PC-3 (cell line): Measurements from ENCODE around the gene RRH. TPM values are rescaled to one million over a fixed set of nuclear protein-coding genes. Genes with fewer than 3 reads are reported as not detected.

Experiments
- ATAC-seq: fragments of 200-7000 bp; cut with Tn5 transposase; 2 replicates; pipeline ENCODE4 v1.9.1; 2020; ENCODE audit warnings: mild to moderate bottlenecking, moderate library complexity
- BruUV-seq: library from RNA; stranded (reverse); fragments of 400-500 nt; replicated peaks from 2 replicates; lab custom pipeline; 2021; lab: Mats Ljungman, UMichigan
- CTCF ChIA-PET: fragments of 300-600 bp; sonication (Branson Sonifier 250); formaldehyde crosslinking; loops from one replicate; lab custom pipeline; 2022; ENCODE audit warnings: antibody characterized with exemption; lab: Charles Lee
- POLR2A ChIA-PET: fragments of 300-600 bp; sonication (Branson Sonifier 250); formaldehyde crosslinking; loops from one replicate; lab custom pipeline; 2022; ENCODE audit warnings: antibody characterized with exemption; ENCODE audit not compliant: unreplicated experiment; lab: Charles Lee
- DNase-seq: peaks from one replicate; pipeline ENCODE4 v3.0.0-alpha.2; 2015
- H2AFZ ChIP-seq: fragments of 300-600 bp; sonication (generic); 2 replicates; pipeline ENCODE4 v1.6.0; 2016; ENCODE audit warnings: antibody characterized with exemption, low read length
- H3F3A ChIP-seq: fragments of 300-600 bp; sonication (generic); one replicate; pipeline ENCODE4 v1.6.0; 2017; ENCODE audit warnings: antibody characterized with exemption, low read length, control low read depth, mild to moderate bottlenecking; ENCODE audit not compliant: unreplicated experiment
- H3K27ac ChIP-seq: fragments of 300-600 bp; sonication (generic); 2 replicates; pipeline ENCODE4 v1.5.1; 2016; ENCODE audit warnings: mild to moderate bottlenecking, low read length
- H3K27me3 ChIP-seq: fragments of 300-600 bp; sonication (generic); 2 replicates; pipeline ENCODE4 v1.6.1; 2016; ENCODE audit warnings: low read length, mixed read lengths
- H3K36me3 ChIP-seq: fragments of 300-600 bp; sonication (generic); 2 replicates; pipeline ENCODE4 v1.6.1; 2016; ENCODE audit warnings: low read depth, mixed run types, low read length, mixed read lengths
- H3K4me1 ChIP-seq: fragments of 300-600 bp; sonication (generic); 2 replicates; pipeline ENCODE4 v1.5.1; 2016; ENCODE audit warnings: low read length; ENCODE audit not compliant: insufficient read depth
- H3K4me2 ChIP-seq: fragments of 300-600 bp; sonication (generic); 2 replicates; pipeline ENCODE4 v1.6.0; 2016; ENCODE audit warnings: low read length
- H3K4me3 ChIP-seq: fragments of 300-600 bp; sonication (generic); 2 replicates; pipeline ENCODE4 v1.5.1; 2016; ENCODE audit warnings: mild to moderate bottlenecking, low read length, mixed read lengths
- H3K79me2 ChIP-seq: fragments of 300-600 bp; sonication (generic); 2 replicates; pipeline ENCODE4 v1.6.1; 2017; ENCODE audit warnings: low read length, mixed read lengths
- H3K9ac ChIP-seq: fragments of 300-600 bp; sonication (generic); 2 replicates; pipeline ENCODE4 v1.6.0; 2016; ENCODE audit warnings: mild to moderate bottlenecking, low read length
- H3K9me2 ChIP-seq: fragments of 300-600 bp; sonication (generic); replicated peaks from 2 replicates; pipeline ENCODE4 v1.6.1; 2016; ENCODE audit warnings: mixed run types, low read length, mixed read lengths
- H3K9me3 ChIP-seq: fragments of 300-600 bp; sonication (generic); 2 replicates; pipeline ENCODE4 v1.6.1; 2016; ENCODE audit warnings: low read length, mixed read lengths
- H4K20me1 ChIP-seq: fragments of 300-600 bp; sonication (generic); 2 replicates; pipeline ENCODE4 v1.6.1; 2016; ENCODE audit warnings: low read length, mixed read lengths
- EZH2 ChIP-seq: fragments of 300-600 bp; sonication (generic); IDR thresholded peaks from one replicate; pipeline ENCODE4 v1.6.1; 2017; ENCODE audit warnings: antibody characterized with exemption, mild to moderate bottlenecking, low read length; ENCODE audit not compliant: unreplicated experiment
- EZH2phosphoT487 ChIP-seq: fragments of 300-600 bp; sonication (generic); IDR thresholded peaks from 2 replicates; pipeline ENCODE4 v1.6.1; 2018; ENCODE audit warnings: mild to moderate bottlenecking, antibody characterized with exemption, low read length, borderline replicate concordance
- intact Hi-C: fragments of 100-400 bp; cut with micrococcal nuclease; formaldehyde crosslinking; loops from 2 replicates; pipeline ENCODE4 v1.9.0; 2023
- total RNA-seq: library from RNA; depleted of rRNA; stranded (reverse); fragments of >200 nt; gene quantifications from 2 replicates; pipeline ENCODE4 v1.2.3, GENCODE V29; 2014
- TF ChIP-seq, protein P1 (sequence below): fragments of 300-600 bp; sonication (generic); conservative IDR thresholded peaks from 2 replicates; pipeline ENCODE4 v1.5.1; 2017; ENCODE audit warnings: antibody characterized with exemption, low read depth, mild to moderate bottlenecking, low read length

Gene RRH
- total RNA-seq, 1 experiment from 2014 or later = 0.18 TPM

DNA sequence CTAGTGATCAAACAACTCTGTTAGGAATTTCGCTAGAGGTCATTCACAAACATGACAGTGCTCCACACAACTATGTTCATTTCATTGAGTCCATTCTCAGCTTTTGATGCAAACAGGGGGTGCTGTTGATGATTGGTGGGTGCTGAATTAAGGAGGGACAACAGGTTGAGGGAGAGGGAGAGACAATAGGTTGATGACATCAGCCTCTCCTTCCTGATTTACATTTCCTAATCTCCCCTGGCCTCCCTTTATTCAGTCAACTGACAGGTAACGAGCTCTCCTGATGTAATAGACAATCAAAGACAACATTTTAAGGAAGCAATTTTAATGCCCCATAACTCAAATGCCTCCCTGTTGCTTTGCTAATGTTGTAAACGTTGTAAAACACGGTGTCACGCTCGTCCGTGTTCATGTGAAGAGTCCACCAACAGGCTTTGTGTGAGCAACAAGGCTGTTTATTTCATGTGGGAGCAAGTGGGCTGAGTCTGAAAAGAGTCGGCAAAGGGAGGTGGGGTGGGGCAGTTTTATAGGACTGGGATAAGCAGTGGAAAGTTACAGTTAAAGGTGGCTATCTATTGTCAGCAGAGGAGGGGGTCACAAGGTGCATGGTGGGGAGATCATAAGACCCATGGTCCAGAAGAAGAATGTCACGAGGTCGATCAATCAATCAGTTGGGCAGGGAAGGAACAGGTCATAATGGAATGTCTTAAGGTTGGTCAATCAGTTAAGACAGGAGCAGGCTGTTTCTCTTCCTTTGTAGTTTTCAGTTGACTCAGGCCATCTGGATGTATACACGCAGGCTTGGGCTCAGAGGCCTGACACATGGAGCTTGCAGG lies 17.0 kb upstream of the RRH start:
- no peaks in the 10 kb centered on the region for H3K9me3 ChIP-seq
- H3K9ac ChIP-seq = no peak overlapping the region
- H2AFZ ChIP-seq = no peak overlapping the region
- intact Hi-C loops = no loop called here
- no peaks in the 10 kb centered on the region for H3K36me3 ChIP-seq
- no peaks in the 10 kb centered on the region for H4K20me1 ChIP-seq
- DNase-seq = no peak
- no peaks in the 10 kb centered on the region for H3F3A ChIP-seq
- no peaks in the 10 kb centered on the region for H3K9me2 ChIP-seq
- TF ChIP-seq, protein P1, sequence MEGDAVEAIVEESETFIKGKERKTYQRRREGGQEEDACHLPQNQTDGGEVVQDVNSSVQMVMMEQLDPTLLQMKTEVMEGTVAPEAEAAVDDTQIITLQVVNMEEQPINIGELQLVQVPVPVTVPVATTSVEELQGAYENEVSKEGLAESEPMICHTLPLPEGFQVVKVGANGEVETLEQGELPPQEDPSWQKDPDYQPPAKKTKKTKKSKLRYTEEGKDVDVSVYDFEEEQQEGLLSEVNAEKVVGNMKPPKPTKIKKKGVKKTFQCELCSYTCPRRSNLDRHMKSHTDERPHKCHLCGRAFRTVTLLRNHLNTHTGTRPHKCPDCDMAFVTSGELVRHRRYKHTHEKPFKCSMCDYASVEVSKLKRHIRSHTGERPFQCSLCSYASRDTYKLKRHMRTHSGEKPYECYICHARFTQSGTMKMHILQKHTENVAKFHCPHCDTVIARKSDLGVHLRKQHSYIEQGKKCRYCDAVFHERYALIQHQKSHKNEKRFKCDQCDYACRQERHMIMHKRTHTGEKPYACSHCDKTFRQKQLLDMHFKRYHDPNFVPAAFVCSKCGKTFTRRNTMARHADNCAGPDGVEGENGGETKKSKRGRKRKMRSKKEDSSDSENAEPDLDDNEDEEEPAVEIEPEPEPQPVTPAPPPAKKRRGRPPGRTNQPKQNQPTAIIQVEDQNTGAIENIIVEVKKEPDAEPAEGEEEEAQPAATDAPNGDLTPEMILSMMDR = no peak
- TF ChIP-seq EZH2 (no peak), EZH2phosphoT487 (no peak)
- H3K27ac ChIP-seq = no peak overlapping the region
- no peaks in the 10 kb centered on the region for H3K27me3 ChIP-seq
- H3K4me1 ChIP-seq = no peaks in the 10 kb centered on the region
- BruUV-seq = no TSS peak
- H3K4me3 ChIP-seq = no peak overlapping the region
- ChIA-PET CTCF (no interaction called here), POLR2A (interaction anchor here (0.6 kb wide), 1 partner anchor 110 kb away, joined by 3 read pairs; no protein-coding TSS in a partner anchor)
- H3K4me2 ChIP-seq = no peak overlapping the region
- peaks cover 3% of the 10 kb centered on the region for H3K79me2 ChIP-seq
- no peak for ATAC-seq

DNA sequence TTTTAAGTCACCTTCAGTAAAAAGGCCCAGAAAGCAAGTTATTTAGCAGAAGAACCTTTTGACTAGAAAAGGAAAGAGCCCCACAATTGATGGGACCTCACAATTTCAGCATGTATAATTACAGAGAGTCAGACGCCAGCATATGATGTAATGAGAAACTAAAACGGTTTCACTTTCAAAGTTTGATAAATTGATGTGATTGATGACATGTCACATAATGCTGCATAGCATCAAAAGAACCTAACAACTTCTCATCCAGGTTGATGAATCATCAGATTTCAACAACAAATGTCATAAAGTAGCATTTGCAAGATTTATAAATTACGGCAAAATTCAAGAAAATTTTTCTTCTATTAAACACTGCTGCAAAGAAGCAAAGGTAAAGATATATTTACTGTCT lies 16.1 kb upstream of the RRH start:
- H3K27me3 ChIP-seq = no peaks in the 10 kb centered on the region
- ChIA-PET CTCF (no interaction called here), POLR2A (no interaction called here)
- no peak overlapping the region for H2AFZ ChIP-seq
- TF ChIP-seq EZH2phosphoT487 (no peak), EZH2 (no peak)
- TF ChIP-seq, protein P1 = no peak
- H3K27ac ChIP-seq = no peak overlapping the region
- no TSS peak for BruUV-seq
- no peaks in the 10 kb centered on the region for H3K9me2 ChIP-seq
- ATAC-seq (no peak), DNase-seq (no peak)
- no peaks in the 10 kb centered on the region for H3F3A ChIP-seq
- H3K4me3 ChIP-seq = no peak overlapping the region
- intact Hi-C loops = no loop called here
- peaks cover 12% of the 10 kb centered on the region for H3K79me2 ChIP-seq
- H3K9me3 ChIP-seq = no peaks in the 10 kb centered on the region
- 0 out of 2 replicates have a peak, but pooled peaks cover 1% of the 10 kb centered on the region for H3K4me1 ChIP-seq
- H3K9ac ChIP-seq = no peak overlapping the region
- no peaks in the 10 kb centered on the region for H4K20me1 ChIP-seq
- H3K36me3 ChIP-seq = no peaks in the 10 kb centered on the region
- no peak overlapping the region for H3K4me2 ChIP-seq
